NB4 (cell line): Measurements from ENCODE around the gene IQGAP3.
A peak's percentile ranks its signal among the peaks of the same experiment; 100 is the strongest.
"Not testable (repeated sequence)": the region's sequence is repeated elsewhere in the genome, so short reads cannot be mapped to it uniquely, and the experiment has no call there.

Source experiments
- DNase-seq: peaks from one replicate; pipeline ENCODE4 v3.0.0; 2010; ENCODE audit warnings: low read depth
- H3K4me3 ChIP-seq: one replicate; pipeline ENCODE4 v1.5.1; 2011; ENCODE audit warnings: mild to moderate bottlenecking, low read depth, low read length, moderate library complexity
- CTCF ChIP-seq: IDR thresholded peaks from one replicate; pipeline ENCODE4 v1.5.1; 2012; ENCODE audit warnings: low read depth, low read length
- MAX ChIP-seq: IDR thresholded peaks from 2 replicates; pipeline ENCODE4 v1.6.1; 2011; ENCODE audit warnings: low read depth, low read length
- MYC ChIP-seq: IDR thresholded peaks from 2 replicates; pipeline ENCODE4 v1.6.1; 2011; ENCODE audit warnings: low read depth, low read length
- POLR2A ChIP-seq: IDR thresholded peaks from 2 replicates; pipeline ENCODE4 v1.6.1; 2011; ENCODE audit warnings: mild to moderate bottlenecking; ENCODE audit not compliant: insufficient read length; ENCODE audit errors: extremely low read depth

IQGAP3 gene

DNA sequence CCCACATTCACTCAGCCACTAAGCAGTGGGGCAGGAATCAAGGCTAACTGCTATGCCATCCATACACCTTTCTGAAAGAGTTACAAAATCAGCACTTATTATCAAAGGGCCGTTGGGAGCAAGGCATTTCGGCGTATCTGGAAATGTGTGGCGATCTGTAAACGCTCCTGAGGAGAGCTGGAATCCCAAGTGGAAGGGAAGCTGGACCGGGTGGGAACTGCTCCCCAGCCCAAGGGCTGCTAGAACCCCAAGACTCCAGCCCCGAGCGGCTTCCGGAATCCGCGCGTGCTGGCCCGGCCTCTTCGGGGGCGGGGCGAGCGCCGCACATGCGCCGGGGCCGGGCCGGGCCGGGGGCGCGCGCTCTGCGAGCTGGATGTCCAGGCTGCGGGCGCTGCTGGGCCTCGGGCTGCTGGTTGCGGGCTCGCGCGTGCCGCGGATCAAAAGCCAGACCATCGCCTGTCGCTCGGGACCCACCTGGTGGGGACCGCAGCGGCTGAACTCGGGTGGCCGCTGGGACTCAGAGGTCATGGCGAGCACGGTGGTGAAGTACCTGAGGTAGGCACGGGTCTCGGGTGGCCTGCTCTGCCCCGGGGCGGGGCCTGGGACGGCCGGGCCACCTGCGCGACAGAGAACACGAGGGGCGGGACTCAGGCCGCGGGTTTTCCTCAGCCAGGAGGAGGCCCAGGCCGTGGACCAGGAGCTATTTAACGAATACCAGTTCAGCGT, 19.2 kb upstream of the IQGAP3 start, which contains the start of gene NAXE:
TSS of gene NAXE (plus strand) at position 345 of the 726 bp plus-strand sequence. CDS start at position 374, 29 bp downstream.
- peak; percentile 80 for DNase-seq
- TF ChIP-seq POLR2A (peak; percentile 94), CTCF (no peak), MYC (peak; percentile 53), MAX (0 out of 2 replicates have a peak, but pooled peaks have one; percentile 49)
- H3K4me3 ChIP-seq: peak within 1 kb of the TSS; percentile 87

- peak overlapping the region; percentile 81 for H3K4me3 ChIP-seq
- DNase-seq: no peak
- no peak for TF ChIP-seq MAX
- no peak for TF ChIP-seq POLR2A
- no peak for TF ChIP-seq CTCF
- no peak for TF ChIP-seq MYC
Observed at GRCh38 chr1:156591181-156591431, 18.7 kb upstream of the IQGAP3 start.

GRCh38 chr1:156590326-156591180, 18.2 kb upstream of the IQGAP3 start:
- no peak for DNase-seq
- TF ChIP-seq MYC: no peak
- no peak for TF ChIP-seq CTCF
- no peak for TF ChIP-seq POLR2A
- no peak for TF ChIP-seq MAX
- H3K4me3 ChIP-seq: peak overlapping the region; percentile 81

GRCh38 chr1:156589546-156589945, 17.2 kb upstream of the IQGAP3 start:
- no peak overlapping the region for H3K4me3 ChIP-seq
- DNase-seq: no peak
- TF ChIP-seq MYC (no peak), POLR2A (no peak), MAX (no peak), CTCF (no peak)

- H3K4me3 ChIP-seq, DNase-seq: not testable (repeated sequence)
Observed at GRCh38 chr1:156587927-156588326, 15.6 kb upstream of the IQGAP3 start.

- no peak for TF ChIP-seq POLR2A
- TF ChIP-seq CTCF: no peak
- TF ChIP-seq MYC: no peak
- H3K4me3 ChIP-seq: no peak overlapping the region
Observed at GRCh38 chr1:156586892-156587477, 14.6 kb upstream of the IQGAP3 start.

More at GRCh38 chr1:156586892-156587477, 14.6 kb upstream of the IQGAP3 start:
- no peak for DNase-seq
